Fibroblast of lung (primary cell): ENCODE results near the gene SKIC8. TPM values are rescaled to one million over a fixed set of nuclear protein-coding genes. Genes with fewer than 3 reads are reported as not detected.

Source experiments
- DNase-seq, 2 donors: peaks; one replicate each; pipeline versions ENCODE4 v3.0.0 to v3.0.0-alpha.2; 2010; ENCODE audit warnings: low read depth in 2 of 2
- H2AFZ ChIP-seq: 2 replicates; pipeline ENCODE4 v1.5.1; 2012; ENCODE audit warnings: low read length, control low read depth, inconsistent platforms
- H3K27ac ChIP-seq: 2 replicates; pipeline ENCODE4 v1.5.1; 2011; ENCODE audit warnings: low read length, control low read depth; ENCODE audit not compliant: insufficient read depth
- H3K27me3 ChIP-seq: 2 replicates; pipeline ENCODE4 v1.5.1; 2011; ENCODE audit warnings: mild to moderate bottlenecking, low read length; ENCODE audit not compliant: control insufficient read depth, insufficient read depth
- H3K36me3 ChIP-seq: 2 replicates; pipeline ENCODE4 v1.5.1; 2011; ENCODE audit warnings: low read length; ENCODE audit not compliant: control insufficient read depth, insufficient read depth
- H3K4me1 ChIP-seq: 2 replicates; pipeline ENCODE4 v1.5.1; 2011; ENCODE audit warnings: low read length; ENCODE audit not compliant: control insufficient read depth, insufficient read depth; ENCODE audit errors: extremely low read depth
- H3K4me2 ChIP-seq: 2 replicates; pipeline ENCODE4 v1.5.1; 2011; ENCODE audit warnings: low read length, control low read depth; ENCODE audit not compliant: insufficient read depth; ENCODE audit errors: extremely low read depth
- H3K4me3 ChIP-seq, 4 experiments: fragments of 200-600 bp in 1 of 4; sonication (generic) in 1 of 4; replicated peaks in 1 of 4; 2 replicates each; pipeline ENCODE4 v1.5.1; 2011 to 2016; ENCODE audit warnings: low read length in 4 of 4, low read depth in 3 of 4, mild to moderate bottlenecking in 3 of 4, control low read depth in 2 of 4, inconsistent platforms in 1 of 4, mixed read lengths in 1 of 4; ENCODE audit not compliant: insufficient read depth in 1 of 4; ENCODE audit errors: control extremely low read depth in 1 of 4
- H3K79me2 ChIP-seq: 2 replicates; pipeline ENCODE4 v1.5.1; 2012; ENCODE audit warnings: mild to moderate bottlenecking, low read length, inconsistent platforms; ENCODE audit not compliant: control insufficient read depth, insufficient read depth
- H3K9ac ChIP-seq: 2 replicates; pipeline ENCODE4 v1.5.1; 2011; ENCODE audit warnings: mild to moderate bottlenecking, low read length, control low read depth; ENCODE audit not compliant: insufficient read depth
- H3K9me3 ChIP-seq: 2 replicates; pipeline ENCODE4 v1.5.1; 2012; ENCODE audit warnings: low read depth, low read length; ENCODE audit not compliant: control insufficient read depth, insufficient read depth
- H4K20me1 ChIP-seq: 2 replicates; pipeline ENCODE4 v1.5.1; 2011; ENCODE audit warnings: low read length; ENCODE audit not compliant: control insufficient read depth, insufficient read depth; ENCODE audit errors: extremely low read depth
- CTCF ChIP-seq, 2 donors: IDR thresholded peaks in 1 of 2; conservative IDR thresholded peaks in 1 of 2; 1 replicate in 1 of 2; 2 replicates in 1 of 2; pipeline ENCODE4 v1.5.1; 2011 to 2012; ENCODE audit warnings: low read length in 2 of 2, control low read depth in 1 of 2, inconsistent platforms in 1 of 2, low read depth in 1 of 2, mild to moderate bottlenecking in 1 of 2
- EZH2 ChIP-seq: IDR thresholded peaks from 2 replicates; pipeline ENCODE4 v1.5.1; 2012; ENCODE audit warnings: low read length, control low read depth, mild to moderate bottlenecking; ENCODE audit errors: missing control alignments
- polyA plus RNA-seq, 2 donors: library from polyadenylated mRNA; depleted of rRNA in 1 of 2; stranded (reverse) in 1 of 2; unstranded in 1 of 2; fragments of >200 nt; gene quantifications; 2 replicates each; pipeline ENCODE4 v1.2.1, GENCODE V29; 2011 to 2012; ENCODE audit warnings: missing spikeins in 1 of 2
- total RNA-seq: library from RNA; depleted of rRNA; stranded (reverse); fragments of >200 nt; gene quantifications from 2 replicates; pipeline ENCODE4 v1.2.1, GENCODE V29; 2014

Gene SKIC8
- total and polyA plus RNA-seq, 2 donors (not counting 1 experiment from before 2014, with no cell fraction given): 47.1 to 82.2 TPM

- Histone ChIP-seq H3K9me3 (no peaks in the 10 kb centered on the region), H2AFZ (no peak overlapping the region), H3K4me3 (no peak overlapping the region), H3K79me2 (no peaks in the 10 kb centered on the region), H3K4me1 (peaks cover 2% of the 10 kb centered on the region), H3K9ac (no peak overlapping the region), H3K27me3 (no peaks in the 10 kb centered on the region), H4K20me1 (no peaks in the 10 kb centered on the region), H3K4me2 (no peak overlapping the region), H3K36me3 (no peaks in the 10 kb centered on the region), H3K27ac (no peak overlapping the region)
- no peak for DNase-seq
- TF ChIP-seq CTCF (conservative IDR thresholded peaks at IDR 0.05 in 1 of 2, IDR thresholded peaks at IDR 0.05 in 1 of 2; ENCODE audit: low read depth in 1 of 2, low read length in 2 of 2) (no peak), EZH2 (no peak)
These were observed 33.2 kb downstream of the SKIC8 start for GRCh38 chr15:78266229-78266628.

- no peak overlapping the region for H3K4me2 ChIP-seq
- DNase-seq: peak; percentile 53 to 86
These were observed 33.6 kb downstream of the SKIC8 start for GRCh38 chr15:78265752-78266224.

DNA sequence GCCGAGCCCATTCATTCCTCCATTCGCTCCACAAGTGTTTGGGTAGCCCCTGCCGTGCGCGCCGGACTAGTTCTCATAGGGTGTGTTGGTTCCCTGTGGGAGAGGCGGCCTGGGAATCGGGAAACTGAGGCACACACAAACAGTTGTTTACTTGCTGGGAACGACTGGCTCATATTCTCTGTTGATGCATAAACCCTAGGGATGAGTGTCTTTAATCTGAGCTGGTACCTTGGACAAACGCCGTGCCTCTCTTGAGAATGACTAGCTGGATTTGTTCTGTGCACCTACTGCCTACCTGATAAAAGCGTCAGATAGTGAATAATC lies 34.3 kb downstream of the SKIC8 start:
- no peaks in the 10 kb centered on the region for H4K20me1 ChIP-seq
- H2AFZ ChIP-seq: peak overlapping the region; percentile 76
- peaks cover 2% of the 10 kb centered on the region for H3K4me1 ChIP-seq
- H3K4me2 ChIP-seq: peak overlapping the region; percentile 62
- no peaks in the 10 kb centered on the region for H3K27me3 ChIP-seq
- no peaks in the 10 kb centered on the region for H3K9me3 ChIP-seq
- H3K79me2 ChIP-seq: no peaks in the 10 kb centered on the region
- H3K4me3 ChIP-seq: peak overlapping the region in 3 of 4 experiments; percentile 29 to 54 (median 33)
- no peak for DNase-seq
- H3K9ac ChIP-seq: no peak overlapping the region
- no peaks in the 10 kb centered on the region for H3K36me3 ChIP-seq
- no peak for TF ChIP-seq CTCF (conservative IDR thresholded peaks at IDR 0.05 in 1 of 2, IDR thresholded peaks at IDR 0.05 in 1 of 2; ENCODE audit: low read depth in 1 of 2, low read length in 2 of 2)
- TF ChIP-seq EZH2: no peak
- no peak overlapping the region for H3K27ac ChIP-seq

More at GRCh38 chr15:78265752-78266224, 33.6 kb downstream of the SKIC8 start:
- H3K79me2 ChIP-seq: no peaks in the 10 kb centered on the region
- H2AFZ ChIP-seq: no peak overlapping the region
- H3K9me3 ChIP-seq: no peaks in the 10 kb centered on the region
- H4K20me1 ChIP-seq: no peaks in the 10 kb centered on the region
- no peaks in the 10 kb centered on the region for H3K36me3 ChIP-seq
- H3K27ac ChIP-seq: no peak overlapping the region
- no peak overlapping the region for H3K4me3 ChIP-seq
- peaks cover 2% of the 10 kb centered on the region for H3K4me1 ChIP-seq
- H3K27me3 ChIP-seq: no peaks in the 10 kb centered on the region
- TF ChIP-seq CTCF (conservative IDR thresholded peaks at IDR 0.05 in 1 of 2, IDR thresholded peaks at IDR 0.05 in 1 of 2; ENCODE audit: low read depth in 1 of 2, low read length in 2 of 2): no peak
- TF ChIP-seq EZH2: no peak
- H3K9ac ChIP-seq: no peak overlapping the region
